Central memory CD8-positive, alpha-beta T cell (primary cell): Measurements from ENCODE around the gene ARID4A.
A peak's percentile ranks its signal among the peaks of the same experiment; 100 is the strongest.

Experiments
- ATAC-seq: fragments of 150-1000 bp; cut with Tn5 transposase; replicated peaks from 2 replicates; pipeline ENCODE4 v1.10.0; 2022; ENCODE audit warnings: mild to moderate bottlenecking, moderate FRiP score, moderate number of reproducible peaks; ENCODE audit not compliant: poor library complexity, severe bottlenecking; ENCODE audit errors: extremely low read depth
- DNase-seq, 2 donors: peaks; one replicate each; pipeline ENCODE4 v3.0.0; 2021; ENCODE audit warnings: low spot score in 2 of 2
- H3K27ac Mint-ChIP-seq: one replicate; pipeline ENCODE4 v1.8.0; 2022; ENCODE audit warnings: low read depth, mild to moderate bottlenecking, moderate library complexity, mixed read lengths
- H3K27me3 Mint-ChIP-seq: one replicate; pipeline ENCODE4 v1.8.0; 2022; ENCODE audit warnings: mixed read lengths
- H3K36me3 Mint-ChIP-seq: one replicate; pipeline ENCODE4 v1.8.0; 2022; ENCODE audit warnings: mild to moderate bottlenecking, moderate library complexity, mixed read lengths; ENCODE audit not compliant: insufficient read depth
- H3K4me1 Mint-ChIP-seq: one replicate; pipeline ENCODE4 v1.8.0; 2022; ENCODE audit warnings: mixed read lengths
- H3K4me3 Mint-ChIP-seq: one replicate; pipeline ENCODE4 v1.8.0; 2022; ENCODE audit warnings: mild to moderate bottlenecking, moderate library complexity, mixed read lengths
- H3K9me3 Mint-ChIP-seq: one replicate; pipeline ENCODE4 v1.8.0; 2022; ENCODE audit warnings: mixed read lengths

ARID4A gene

DNA sequence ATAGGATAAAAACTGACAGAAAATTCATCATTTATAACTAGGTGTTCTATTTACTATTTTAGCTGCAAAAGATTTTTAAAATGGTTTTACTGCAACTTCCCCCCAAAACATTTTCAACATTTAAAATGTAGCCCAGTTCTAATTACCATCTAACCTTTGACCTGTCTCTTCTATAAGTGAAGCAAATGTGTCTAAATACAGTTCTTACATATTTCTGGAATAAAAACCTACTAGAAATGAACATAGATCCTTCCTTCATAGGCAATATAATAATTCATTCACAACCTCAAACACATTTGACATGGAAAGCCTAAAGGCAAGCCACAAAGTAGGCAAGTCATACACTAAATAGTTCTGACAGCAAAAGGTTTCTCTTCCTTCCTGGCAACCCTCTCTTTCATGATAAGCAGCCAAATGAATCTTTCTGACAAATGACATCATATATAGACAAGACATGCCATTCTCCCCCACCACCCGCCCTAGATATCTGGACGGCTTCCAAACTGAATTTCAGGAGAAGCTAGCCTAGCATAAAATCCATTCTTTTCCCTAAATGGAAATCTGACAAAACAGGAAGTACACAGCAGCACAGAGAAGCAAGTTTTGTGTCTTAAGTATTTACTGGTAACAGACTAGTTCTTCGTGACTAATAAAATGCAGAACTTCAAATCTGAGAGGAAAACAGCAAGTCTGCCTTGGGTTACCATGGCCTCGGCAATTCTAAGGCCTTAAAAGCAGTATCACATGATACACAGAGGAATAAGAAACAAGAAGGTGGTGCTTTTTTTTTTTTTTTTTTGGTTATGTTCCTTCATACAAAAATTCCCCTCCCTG is 17.2 kb upstream of the ARID4A start:
- Mint-ChIP-seq H3K4me1 (peaks cover 60% of the 10 kb centered on the region), H3K4me3 (peak overlapping the region; percentile 33), H3K36me3 (peaks cover 72% of the 10 kb centered on the region), H3K27ac (peak overlapping the region; percentile 69), H3K9me3 (no peaks in the 10 kb centered on the region), H3K27me3 (no peaks in the 10 kb centered on the region)
- no peak for DNase-seq
- ATAC-seq, result peak; percentile 69

DNA sequence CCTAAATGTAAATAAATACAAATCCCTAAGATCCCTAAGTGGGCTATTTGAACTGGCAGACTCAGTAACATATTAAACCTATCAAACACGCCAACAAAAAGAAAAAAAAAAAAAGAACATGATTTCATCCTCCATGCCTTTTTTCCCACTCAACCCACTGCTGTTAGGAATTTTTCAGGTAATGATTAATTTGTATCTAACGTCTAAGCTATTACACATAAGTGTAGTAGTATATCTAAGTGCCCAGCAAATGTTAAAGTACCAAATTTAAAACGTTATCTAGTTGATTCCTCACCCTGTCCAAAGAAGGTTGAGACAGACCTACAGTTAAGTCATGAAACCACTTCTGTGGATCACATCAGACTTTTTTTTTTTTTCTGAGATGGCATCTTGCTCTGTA is 16.4 kb upstream of the ARID4A start:
- no peak overlapping the region for H3K4me3 Mint-ChIP-seq
- peaks cover 55% of the 10 kb centered on the region for H3K4me1 Mint-ChIP-seq
- H3K27ac Mint-ChIP-seq, result no peak overlapping the region
- H3K9me3 Mint-ChIP-seq, result no peaks in the 10 kb centered on the region
- H3K36me3 Mint-ChIP-seq, result peaks cover 74% of the 10 kb centered on the region
- DNase-seq (no peak), ATAC-seq (no peak)
- no peaks in the 10 kb centered on the region for H3K27me3 Mint-ChIP-seq

DNA sequence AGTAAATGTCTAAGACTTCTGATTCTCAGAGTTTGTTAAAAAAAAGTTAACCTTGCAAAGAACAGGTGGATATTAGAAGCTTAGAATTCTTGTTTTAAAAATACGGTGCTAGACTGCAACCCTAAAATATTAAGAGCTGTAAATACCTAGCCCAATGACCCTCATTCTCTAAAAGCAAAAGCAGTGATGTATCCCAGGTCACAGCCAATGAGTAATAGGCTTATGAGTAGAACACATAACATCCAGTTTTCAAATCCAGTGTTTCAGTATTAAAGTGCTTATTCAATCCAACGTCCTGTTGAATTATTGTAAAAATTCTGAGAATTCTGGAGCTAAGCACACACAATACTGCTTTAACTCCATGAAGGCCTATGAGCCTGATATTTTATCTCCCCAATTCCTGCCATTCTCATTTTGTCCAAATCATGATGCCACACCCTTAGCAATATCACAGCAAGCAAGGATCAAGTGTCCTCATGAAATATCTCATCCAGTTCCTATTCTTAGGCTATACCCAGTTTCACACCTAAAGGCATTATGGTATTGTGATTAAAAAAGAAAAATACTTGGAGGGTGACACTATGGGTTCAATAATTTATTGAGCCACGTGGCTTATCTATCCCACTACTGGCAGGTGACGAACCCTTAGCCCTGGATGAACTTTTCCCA is 15.3 kb upstream of the ARID4A start:
- ATAC-seq (no peak), DNase-seq (no peak)
- Mint-ChIP-seq H3K4me1 (peaks cover 62% of the 10 kb centered on the region), H3K36me3 (peaks cover 76% of the 10 kb centered on the region), H3K4me3 (no peak overlapping the region), H3K27me3 (no peaks in the 10 kb centered on the region), H3K27ac (no peak overlapping the region), H3K9me3 (no peaks in the 10 kb centered on the region)

DNA sequence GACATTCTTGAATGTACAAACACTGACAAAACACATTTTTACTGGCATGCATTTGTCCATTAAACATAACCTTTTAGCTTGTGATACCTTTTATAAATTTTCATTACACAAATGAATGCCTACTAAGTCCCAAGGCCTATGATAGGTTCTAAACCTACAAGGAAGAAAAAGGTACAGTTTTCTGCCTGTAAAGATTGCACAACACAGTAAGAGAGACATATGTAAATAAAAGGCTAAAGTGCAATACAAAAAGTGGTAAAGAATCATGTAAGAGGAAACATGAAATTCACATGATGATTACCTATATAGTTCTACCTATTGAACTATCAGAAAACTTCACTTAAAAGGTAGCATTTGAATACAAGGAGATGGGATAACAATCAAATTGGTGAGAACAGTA is 14.6 kb upstream of the ARID4A start:
- no peaks in the 10 kb centered on the region for H3K27me3 Mint-ChIP-seq
- no peak for DNase-seq
- H3K4me1 Mint-ChIP-seq, result peaks cover 69% of the 10 kb centered on the region
- no peak overlapping the region for H3K4me3 Mint-ChIP-seq
- H3K27ac Mint-ChIP-seq, result no peak overlapping the region
- no peaks in the 10 kb centered on the region for H3K9me3 Mint-ChIP-seq
- ATAC-seq, result no peak
- H3K36me3 Mint-ChIP-seq, result peaks cover 78% of the 10 kb centered on the region

DNA sequence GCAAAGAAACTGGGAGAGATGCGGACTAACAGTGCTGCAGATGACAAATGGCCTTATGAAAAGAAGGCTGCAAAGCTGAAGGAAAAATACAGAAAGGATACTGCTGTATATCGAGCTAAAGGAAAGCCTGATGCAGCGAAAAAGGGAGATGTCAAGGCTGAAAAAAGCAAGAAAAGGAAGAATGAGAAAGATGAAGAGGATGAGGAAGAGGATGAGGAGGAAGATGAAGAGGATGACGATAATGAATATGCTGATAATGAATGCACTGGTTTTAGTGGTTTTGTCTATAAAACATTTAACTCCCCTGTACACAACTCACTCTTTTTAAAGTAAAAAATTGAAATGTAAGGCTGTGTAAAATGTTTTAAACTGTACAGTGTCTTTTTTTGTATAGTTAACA is 13.2 kb upstream of the ARID4A start:
- Mint-ChIP-seq H3K27me3 (no peaks in the 10 kb centered on the region), H3K27ac (peak overlapping the region; percentile 59), H3K36me3 (peaks cover 80% of the 10 kb centered on the region)

GRCh38 chr14:58287607-58288042 is 10.7 kb upstream of the ARID4A start:
- Mint-ChIP-seq H3K9me3 (no peaks in the 10 kb centered on the region), H3K27ac (peak overlapping the region; percentile 36), H3K36me3 (peaks cover 76% of the 10 kb centered on the region), H3K4me1 (peaks cover 67% of the 10 kb centered on the region), H3K27me3 (no peaks in the 10 kb centered on the region), H3K4me3 (no peak overlapping the region)
- no peak for ATAC-seq
- DNase-seq, result no peak

More for the DNA sequence above, 13.2 kb upstream of the ARID4A start:
- ATAC-seq (no peak), DNase-seq (no peak)
- Mint-ChIP-seq H3K4me3 (no peak overlapping the region), H3K4me1 (peaks cover 72% of the 10 kb centered on the region), H3K9me3 (no peaks in the 10 kb centered on the region)

DNA sequence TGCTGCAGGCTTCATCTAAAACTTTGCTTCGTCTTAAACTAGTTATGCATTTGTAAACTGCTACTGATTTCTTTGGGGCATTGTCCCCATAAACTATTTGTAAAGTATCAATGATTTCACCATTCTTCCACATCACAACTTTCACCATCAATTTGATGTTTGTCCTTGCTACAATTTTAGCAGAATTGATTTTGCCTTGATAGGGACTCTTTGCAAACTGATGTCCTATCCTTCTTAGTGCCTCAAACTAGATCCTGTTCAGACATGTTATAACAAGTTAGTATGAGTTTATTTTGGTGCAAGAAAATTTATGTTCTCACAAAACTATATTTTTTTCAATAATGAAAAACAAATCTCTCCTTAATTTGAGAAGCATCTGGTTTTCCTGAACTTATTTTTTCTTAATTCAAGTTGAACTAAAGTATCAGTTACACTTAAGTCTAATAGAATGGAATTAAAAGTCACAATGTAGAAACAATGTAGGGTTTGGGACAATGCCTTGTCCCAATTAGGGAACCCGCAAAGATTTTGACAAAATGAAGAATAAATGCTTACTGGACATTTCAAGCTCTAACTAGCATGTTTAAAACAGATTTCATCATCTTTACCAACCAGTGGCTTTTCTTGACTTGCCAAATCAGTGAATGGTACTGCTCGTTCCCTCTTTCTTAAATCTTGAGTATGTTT is 10.1 kb upstream of the ARID4A start:
- Mint-ChIP-seq H3K27ac (peak overlapping the region; percentile 60), H3K27me3 (no peaks in the 10 kb centered on the region), H3K4me1 (peaks cover 65% of the 10 kb centered on the region), H3K4me3 (no peak overlapping the region), H3K9me3 (no peaks in the 10 kb centered on the region), H3K36me3 (peaks cover 78% of the 10 kb centered on the region)
- DNase-seq (no peak), ATAC-seq (no peak)

DNA sequence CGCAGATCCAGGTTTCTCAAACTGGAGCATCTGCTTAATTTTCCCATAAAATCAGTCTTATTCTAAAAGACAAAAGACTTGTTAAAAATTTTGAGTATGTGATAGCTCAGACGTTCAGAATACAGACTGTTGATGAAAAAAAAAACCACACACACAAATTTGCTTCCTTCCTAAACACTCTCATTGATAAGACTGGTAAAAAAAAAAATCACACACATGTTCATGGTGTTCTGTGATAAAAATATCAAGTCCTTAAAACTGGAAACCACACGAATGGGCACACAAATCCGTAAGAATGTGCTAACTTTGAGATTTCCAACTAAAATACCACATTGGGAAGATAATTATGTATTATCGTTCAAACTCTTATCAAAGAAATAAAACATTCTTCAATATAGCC is 6.7 kb upstream of the ARID4A start:
- DNase-seq, result no peak
- Mint-ChIP-seq H3K27ac (no peak overlapping the region), H3K36me3 (peaks cover 79% of the 10 kb centered on the region), H3K4me3 (no peak overlapping the region), H3K9me3 (no peaks in the 10 kb centered on the region), H3K27me3 (no peaks in the 10 kb centered on the region), H3K4me1 (peaks cover 69% of the 10 kb centered on the region)
- no peak for ATAC-seq

DNA sequence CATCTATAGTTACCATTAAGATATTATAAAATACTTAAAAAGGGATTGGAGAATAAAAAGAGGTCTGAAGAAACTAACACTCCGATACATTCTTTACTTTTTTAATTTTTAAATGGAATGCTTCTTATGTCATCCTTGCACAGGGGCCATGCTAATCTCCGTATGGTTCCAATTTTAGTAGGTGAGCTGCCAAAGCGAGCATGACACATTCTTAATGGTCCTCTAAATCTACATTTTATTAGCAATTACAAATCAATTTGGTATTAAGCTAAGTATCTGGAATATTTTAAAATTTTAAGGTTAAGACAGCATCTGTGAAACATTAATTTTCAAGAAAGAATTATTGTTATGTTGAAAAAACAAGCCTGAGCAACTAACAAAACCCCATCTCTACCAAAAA is 6.2 kb upstream of the ARID4A start:
- Mint-ChIP-seq H3K4me3 (no peak overlapping the region), H3K9me3 (no peaks in the 10 kb centered on the region), H3K27me3 (no peaks in the 10 kb centered on the region), H3K27ac (peak overlapping the region; percentile 53), H3K4me1 (peaks cover 69% of the 10 kb centered on the region), H3K36me3 (peaks cover 79% of the 10 kb centered on the region)
- ATAC-seq (no peak), DNase-seq (no peak)

DNA sequence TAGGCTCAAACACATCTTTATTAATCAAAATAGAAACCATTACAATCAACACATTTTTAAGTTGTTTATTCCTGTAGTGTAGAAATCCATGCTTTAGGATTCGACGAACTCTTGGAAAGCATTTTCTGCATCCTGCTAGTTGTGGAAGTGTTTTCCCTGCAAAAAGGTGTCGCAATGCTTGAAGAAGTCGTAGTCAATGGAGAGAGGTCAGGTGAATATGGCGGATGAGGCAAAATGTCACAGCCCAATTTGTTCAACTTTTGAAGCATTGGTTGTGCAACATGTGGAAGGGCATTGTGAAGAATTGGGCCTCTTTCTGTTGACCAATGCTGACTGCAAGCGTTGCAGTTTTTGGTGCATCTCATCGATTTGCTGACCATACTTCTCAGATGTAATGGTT is 4.2 kb upstream of the ARID4A start:
- ATAC-seq (no peak), DNase-seq (no peak)
- peak overlapping the region; percentile 41 for H3K4me3 Mint-ChIP-seq
- no peaks in the 10 kb centered on the region for H3K27me3 Mint-ChIP-seq
- H3K4me1 Mint-ChIP-seq, result peaks cover 52% of the 10 kb centered on the region
- H3K36me3 Mint-ChIP-seq, result peaks cover 62% of the 10 kb centered on the region
- no peaks in the 10 kb centered on the region for H3K9me3 Mint-ChIP-seq
- H3K27ac Mint-ChIP-seq, result no peak overlapping the region

GRCh38 chr14:58296726-58297125 is 1.6 kb upstream of the ARID4A start:
- H3K4me1 Mint-ChIP-seq, result peaks cover 39% of the 10 kb centered on the region
- no peaks in the 10 kb centered on the region for H3K27me3 Mint-ChIP-seq
- H3K9me3 Mint-ChIP-seq, result no peaks in the 10 kb centered on the region
- H3K27ac Mint-ChIP-seq, result no peak overlapping the region
- H3K4me3 Mint-ChIP-seq, result no peak overlapping the region
- ATAC-seq (no peak), DNase-seq (no peak)
- H3K36me3 Mint-ChIP-seq, result peaks cover 51% of the 10 kb centered on the region

- no peaks in the 10 kb centered on the region for H3K27me3 Mint-ChIP-seq
- no peak overlapping the region for H3K27ac Mint-ChIP-seq
- H3K4me1 Mint-ChIP-seq, result peaks cover 39% of the 10 kb centered on the region
- DNase-seq (no peak), ATAC-seq (no peak)
- H3K36me3 Mint-ChIP-seq, result peaks cover 51% of the 10 kb centered on the region
- H3K9me3 Mint-ChIP-seq, result no peaks in the 10 kb centered on the region
- H3K4me3 Mint-ChIP-seq, result no peak overlapping the region
Observed at GRCh38 chr14:58297412-58297761, 968 bp upstream of the ARID4A start.
